GM13976 (cell line): ENCODE results near the gene MRPS33.

Source experiments
- DNase-seq: peaks from one replicate; pipeline ENCODE4 v3.0.0; 2012; ENCODE audit warnings: low spot score
- in situ Hi-C: fragments of 300-500 bp; cut with MboI; formaldehyde crosslinking; loops from one replicate; pipeline ENCODE4 v1.12.0; 2022; ENCODE audit warnings: low sequenced_read_pairs, mixed read lengths, inconsistent platforms; ENCODE audit not compliant: unreplicated experiment
- TF ChIP-seq, protein P1 (sequence below): IDR thresholded peaks from 2 replicates; pipeline ENCODE4 v1.5.1; 2012; ENCODE audit warnings: borderline replicate concordance, mild to moderate bottlenecking; ENCODE audit not compliant: insufficient read depth; ENCODE audit errors: extremely low read depth, missing control alignments, control extremely low read depth

MRPS33 gene

DNA sequence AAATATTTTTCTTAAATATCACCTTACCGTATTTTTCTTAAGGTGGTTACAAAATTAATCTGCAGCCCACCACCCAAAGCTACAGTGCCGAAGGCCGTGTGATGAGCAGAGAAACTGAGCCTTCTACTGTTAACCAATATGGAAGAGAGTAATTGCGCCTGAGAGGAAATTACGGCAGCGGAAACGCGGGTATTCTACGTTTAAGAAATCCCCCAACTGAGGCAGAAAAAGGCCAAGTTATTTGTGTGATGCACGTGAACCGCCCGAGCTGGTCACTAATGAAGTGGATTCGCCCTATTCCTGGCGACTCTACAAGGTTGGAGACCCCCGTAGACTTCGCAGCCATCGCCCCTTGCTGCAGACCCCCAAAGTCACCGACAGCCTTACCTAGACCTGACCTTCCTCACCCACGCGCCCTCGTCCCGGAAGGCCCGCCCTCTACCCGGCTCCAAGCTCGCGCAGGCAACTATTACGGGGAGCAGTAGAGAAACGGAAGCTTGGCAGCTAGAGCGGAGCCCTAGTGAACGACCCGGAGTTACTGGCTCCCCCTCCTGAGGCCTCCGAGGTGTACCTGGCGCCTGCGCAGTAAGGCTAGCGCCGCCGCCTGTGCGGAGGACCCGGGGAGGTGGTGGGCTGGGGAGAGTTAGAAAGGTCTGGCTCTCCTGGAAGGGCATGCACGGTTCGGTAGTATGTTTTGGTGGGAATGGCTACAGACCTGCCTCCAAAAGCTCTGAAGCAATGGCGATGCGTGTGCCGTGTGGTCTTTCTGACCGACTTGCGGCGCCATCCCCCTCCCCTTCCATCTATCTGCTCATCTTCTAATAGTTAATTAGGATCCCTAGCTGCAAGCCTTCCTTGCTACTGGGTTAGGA is at the start of gene MRPS33:
Gene MRPS33, minus strand, starts transcription at position 429 of the 872 bp plus-strand sequence. CDS start 4,319 bp downstream, outside the sequence.
- peak; percentile 95 for DNase-seq
- in situ Hi-C loops, result loop anchor here (25.0 kb wide), 1 partner anchor 502 kb away; no protein-coding TSS in a partner anchor
- TF ChIP-seq, protein P1, sequence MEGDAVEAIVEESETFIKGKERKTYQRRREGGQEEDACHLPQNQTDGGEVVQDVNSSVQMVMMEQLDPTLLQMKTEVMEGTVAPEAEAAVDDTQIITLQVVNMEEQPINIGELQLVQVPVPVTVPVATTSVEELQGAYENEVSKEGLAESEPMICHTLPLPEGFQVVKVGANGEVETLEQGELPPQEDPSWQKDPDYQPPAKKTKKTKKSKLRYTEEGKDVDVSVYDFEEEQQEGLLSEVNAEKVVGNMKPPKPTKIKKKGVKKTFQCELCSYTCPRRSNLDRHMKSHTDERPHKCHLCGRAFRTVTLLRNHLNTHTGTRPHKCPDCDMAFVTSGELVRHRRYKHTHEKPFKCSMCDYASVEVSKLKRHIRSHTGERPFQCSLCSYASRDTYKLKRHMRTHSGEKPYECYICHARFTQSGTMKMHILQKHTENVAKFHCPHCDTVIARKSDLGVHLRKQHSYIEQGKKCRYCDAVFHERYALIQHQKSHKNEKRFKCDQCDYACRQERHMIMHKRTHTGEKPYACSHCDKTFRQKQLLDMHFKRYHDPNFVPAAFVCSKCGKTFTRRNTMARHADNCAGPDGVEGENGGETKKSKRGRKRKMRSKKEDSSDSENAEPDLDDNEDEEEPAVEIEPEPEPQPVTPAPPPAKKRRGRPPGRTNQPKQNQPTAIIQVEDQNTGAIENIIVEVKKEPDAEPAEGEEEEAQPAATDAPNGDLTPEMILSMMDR, result peak; percentile 75

DNA sequence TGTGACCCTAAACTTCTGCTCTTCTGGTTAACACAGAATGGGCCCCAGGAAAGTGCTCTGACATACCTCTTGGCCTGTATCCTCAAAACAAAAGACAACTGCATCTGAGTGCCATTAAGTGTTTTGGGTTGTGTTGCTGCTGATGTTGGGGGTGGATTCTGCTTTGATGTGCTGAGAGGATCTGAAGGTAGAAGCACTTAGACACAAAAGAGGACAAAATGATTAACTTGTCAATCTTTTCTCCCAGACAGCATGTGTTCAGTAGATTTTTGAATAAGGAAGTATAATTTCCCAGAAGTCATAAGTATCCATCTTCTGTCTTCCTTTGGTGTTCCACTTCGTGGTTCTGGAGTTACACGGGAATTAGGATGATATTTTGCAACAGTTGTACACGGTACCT is 43.0 kb upstream of the MRPS33 start:
- no peak for DNase-seq
- in situ Hi-C loops, result no loop called here
- TF ChIP-seq, protein P1, result no peak

DNA sequence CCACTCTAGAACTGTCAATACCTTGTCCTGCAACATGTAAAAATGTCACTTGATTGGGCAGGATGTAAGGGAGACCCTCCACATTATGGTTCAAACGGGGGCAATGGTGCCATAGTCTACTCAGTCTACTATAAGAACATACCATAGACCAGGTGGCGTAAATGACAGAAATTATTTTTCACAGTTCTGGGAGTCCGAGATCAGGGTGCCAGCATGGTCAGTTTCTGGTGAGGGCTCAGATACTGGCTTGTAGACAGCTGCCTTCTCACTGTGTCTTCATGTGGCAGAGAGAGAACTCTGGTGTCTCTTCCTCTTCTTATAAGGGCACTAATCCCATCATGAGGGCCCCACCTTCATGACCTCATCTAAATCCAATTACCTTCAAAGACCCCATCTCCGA is 40.4 kb upstream of the MRPS33 start:
- no peak for DNase-seq
- in situ Hi-C loops, result no loop called here
- TF ChIP-seq, protein P1, result no peak

DNA sequence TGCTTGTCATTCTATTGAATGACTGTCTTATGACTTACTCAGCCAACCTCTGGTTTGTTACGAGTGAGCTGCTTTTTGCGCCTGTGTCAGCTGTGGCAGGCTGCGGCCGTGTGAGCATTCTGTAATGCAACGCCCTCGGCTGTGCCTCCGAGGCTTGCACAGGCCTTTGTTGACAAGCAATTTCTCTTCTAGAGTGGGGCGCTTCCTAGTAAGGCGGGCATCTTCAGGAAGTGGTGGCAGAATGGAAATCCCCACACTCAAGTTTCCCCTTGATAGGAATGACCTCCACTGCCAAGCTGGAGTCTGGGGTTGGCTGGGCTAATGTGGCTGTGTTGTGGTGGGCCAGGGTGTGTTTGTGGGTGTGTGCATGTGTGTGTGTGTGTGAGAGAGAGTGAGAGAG is 38.9 kb upstream of the MRPS33 start:
- TF ChIP-seq, protein P1, result peak; percentile 4
- no peak for DNase-seq
- in situ Hi-C loops, result no loop called here

DNA sequence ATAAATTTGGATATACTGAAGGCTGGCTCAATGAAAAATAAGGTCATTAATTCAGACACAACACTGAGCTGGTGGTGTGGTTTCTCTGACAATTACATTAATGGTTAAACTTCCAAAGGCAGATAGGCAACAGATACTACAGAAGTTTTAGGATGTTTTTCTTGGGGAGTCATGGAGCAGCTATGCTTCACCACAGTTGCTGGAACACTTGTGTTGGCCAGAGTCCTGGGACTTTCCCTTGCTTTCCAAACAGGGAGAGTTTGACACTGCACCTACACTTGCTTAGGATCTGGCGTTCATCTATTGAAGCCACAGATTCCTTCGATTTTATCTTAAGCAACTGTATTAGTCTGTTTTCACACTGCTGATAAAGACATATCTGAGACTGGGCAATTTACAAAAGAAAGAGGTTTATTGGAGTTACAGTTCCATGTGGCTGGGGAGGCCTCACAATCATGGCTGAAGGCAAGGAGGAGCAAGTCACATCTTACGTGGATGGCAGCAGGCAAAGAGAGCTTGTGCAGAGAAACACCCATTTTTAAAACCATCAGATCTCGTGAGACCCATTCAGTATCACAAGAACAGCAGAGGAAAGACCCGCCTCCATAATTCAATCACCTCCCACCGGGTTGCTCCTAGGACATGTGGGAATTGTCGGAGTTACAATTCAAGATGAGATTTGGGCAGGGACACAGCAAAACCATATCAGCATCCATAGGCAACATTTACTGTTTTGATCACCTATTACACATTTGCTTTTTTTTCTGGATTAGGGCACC is 31.3 kb upstream of the MRPS33 start:
- in situ Hi-C loops, result no loop called here
- no peak for DNase-seq
- TF ChIP-seq, protein P1, result no peak

DNA sequence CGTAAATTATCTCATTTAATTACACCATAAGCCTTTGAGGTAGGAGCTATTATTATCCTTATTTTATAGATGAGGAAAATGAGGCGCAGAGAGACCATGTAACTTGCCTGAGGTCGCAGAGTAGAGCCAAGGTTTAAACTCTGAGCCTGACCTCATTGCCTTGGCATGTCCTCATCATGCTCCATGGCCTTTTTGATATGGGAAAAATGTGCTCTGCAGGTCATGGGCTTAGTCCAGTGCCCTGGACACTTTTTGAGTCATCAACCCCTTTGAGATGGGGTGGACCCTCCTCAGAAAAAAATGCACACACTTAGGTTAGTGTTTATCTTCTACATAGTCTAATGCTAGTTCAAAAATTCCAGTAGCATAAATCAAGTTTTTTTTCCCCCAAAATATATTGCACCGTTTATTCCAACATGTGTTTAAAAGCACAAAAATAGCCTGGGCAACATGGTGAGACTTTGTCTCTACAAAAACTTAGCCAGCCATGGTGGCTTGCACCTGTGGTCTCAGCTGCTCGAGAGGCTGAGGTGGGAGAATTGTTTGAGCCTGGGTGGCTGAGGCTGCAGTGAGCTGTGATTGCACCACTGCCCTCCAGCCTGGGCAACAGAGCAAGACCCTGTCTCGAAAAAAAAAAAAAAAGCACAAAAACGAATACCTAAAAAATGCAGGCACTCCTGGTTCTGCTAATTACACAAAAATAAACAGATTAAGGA is 30.5 kb upstream of the MRPS33 start:
- TF ChIP-seq, protein P1, result no peak
- DNase-seq, result no peak
- in situ Hi-C loops, result no loop called here
